Suppressor macrophage (primary cell): ENCODE data around the gene ATP1B2.
"Not testable (repeated sequence)": the region's sequence is repeated elsewhere in the genome, so short reads cannot be mapped to it uniquely, and the experiment has no call there.

Experiments
- DNase-seq, 4 experiments: peaks; one replicate each; pipeline ENCODE4 v3.0.0-alpha.2; 2020 to 2022
- total RNA-seq, 17 experiments: gene quantifications; one replicate each; lab custom pipeline; 2026; ENCODE audit warnings: mixed read lengths in 6 of 17, inconsistent platforms in 3 of 17; lab: John Stamatoyannopoulos, UW

ATP1B2 gene
- total RNA-seq = 0 to 1.9 (median 0.04) reads per million in 17 experiments

GRCh38 chr17:7650509-7651096, at the start of gene ATP1B2:
ATP1B2 (plus strand) TSS chr17:7650926; CDS start chr17:7651519, 593 bp downstream.
- peak; percentile 44 to 71 (median 62) for DNase-seq

DNA sequence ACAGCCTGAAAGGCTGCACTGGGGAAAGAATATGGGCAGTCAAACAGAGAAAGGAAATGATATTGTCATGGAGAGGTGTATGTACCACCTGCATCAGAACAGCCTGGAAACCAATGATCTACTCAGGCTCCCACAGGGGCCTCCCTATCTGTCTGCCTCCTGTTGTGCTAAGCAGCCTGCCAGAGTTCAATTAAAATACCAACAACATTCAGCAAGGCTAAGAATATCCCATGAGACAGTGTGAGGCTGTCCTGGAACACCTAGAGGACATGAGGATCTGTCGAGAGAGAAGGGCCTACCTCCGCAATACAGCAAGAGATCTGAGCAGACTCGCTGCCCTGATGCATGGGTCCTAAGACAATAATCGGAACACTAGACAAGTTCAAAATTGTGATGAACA, 44.4 kb upstream of the ATP1B2 start:
- DNase-seq = no peak

GRCh38 chr17:7610641-7611040, 40.1 kb upstream of the ATP1B2 start:
- no peak for DNase-seq

DNA sequence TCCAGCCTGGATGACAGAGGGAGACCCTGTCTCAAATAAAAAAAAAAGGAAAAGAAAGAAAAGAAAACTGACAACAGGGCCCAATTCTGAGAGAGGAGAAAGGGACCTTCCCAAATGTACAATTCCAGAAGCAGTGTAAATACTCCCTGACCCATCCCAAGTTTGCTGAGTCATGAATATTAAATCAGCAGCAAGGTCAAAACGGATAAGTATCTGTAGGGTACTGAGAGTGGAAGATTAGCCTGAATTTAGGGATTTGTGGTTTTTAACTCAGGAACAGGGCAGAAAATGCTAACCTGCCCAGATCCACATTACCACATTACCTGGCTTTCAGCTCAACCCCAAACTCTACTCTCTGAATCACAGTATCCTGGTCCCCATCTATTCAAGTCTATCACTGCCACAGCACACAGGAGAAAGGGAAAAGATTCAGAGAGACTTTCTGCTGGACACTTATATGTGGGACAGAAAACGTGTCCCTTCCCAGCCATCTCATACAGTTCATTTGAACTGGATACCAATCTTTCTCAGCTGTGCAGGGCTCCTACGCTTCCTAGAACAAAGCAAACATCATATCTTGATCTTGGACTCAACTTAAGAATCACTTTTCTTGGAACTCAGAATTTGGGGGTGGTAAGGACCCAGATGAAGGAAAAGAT, 39.0 kb upstream of the ATP1B2 start:
- DNase-seq = no peak

DNA sequence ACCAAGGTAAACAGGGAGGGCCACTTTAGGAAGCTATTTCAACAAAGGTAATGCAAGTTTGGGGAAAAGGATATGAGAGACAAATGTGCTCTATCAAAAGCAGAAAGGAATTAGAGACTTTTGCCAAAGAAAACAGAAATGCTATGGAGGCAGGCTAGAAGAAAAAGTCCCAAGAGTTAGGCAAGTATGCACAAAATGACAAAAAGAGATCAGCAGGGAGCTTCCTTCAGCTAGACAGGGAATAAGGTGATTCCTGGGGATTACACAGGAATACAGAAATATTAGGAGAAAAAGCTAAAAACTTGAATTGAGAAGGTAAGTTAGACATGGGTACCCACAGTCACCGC, 38.5 kb upstream of the ATP1B2 start:
- no peak for DNase-seq

- no peak for DNase-seq
These were observed 36.8 kb upstream of the ATP1B2 start for GRCh38 chr17:7613769-7614424.

DNA sequence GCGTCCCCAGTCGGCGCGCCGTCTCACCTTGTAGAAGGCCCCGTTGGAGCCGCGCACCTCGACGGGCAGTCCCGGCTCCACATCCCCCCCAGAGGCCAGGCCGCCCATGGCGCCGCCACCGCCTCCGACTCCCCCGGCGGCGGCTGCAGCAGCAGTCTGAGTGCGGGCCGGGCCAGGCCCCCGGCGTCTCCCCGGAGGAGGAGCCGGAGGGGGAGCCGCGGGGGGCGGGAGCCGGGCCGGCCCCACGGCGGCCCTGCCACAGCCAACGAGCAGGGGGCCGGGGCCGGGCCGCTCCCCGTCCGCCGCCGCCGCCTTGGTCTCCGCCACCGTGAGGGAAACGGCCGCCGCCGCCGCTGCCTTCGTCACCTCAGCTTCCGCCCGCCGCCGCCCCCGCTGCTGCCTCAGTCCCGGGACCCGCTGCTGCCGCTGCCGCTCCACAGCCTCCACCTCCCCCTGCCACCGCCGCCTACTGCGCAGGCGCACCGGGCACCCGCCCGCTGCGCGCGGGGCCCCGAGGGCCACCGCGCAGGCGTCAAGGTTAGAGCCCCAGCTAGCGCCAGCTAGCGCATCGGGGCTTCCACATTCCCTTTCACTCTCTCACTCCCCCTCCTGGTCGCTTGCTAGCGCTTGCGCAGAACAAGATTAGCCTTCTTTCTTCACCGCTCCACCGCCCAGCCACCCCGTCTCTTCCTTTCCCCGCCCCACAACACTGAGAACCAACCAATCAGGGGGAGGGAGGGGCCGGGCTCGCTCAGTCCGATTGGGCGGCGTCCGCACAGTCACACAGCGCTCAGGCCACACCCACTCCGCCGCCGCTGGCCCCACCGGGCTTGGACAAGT, 36.1 kb upstream of the ATP1B2 start, which contains the start of gene FXR2:
Gene FXR2 (minus strand): TSS at position 473 of the 840 bp plus-strand sequence. CDS start 365 bp downstream, at position 108.
- peak; percentile 99 to 100 (median 100) for DNase-seq

GRCh38 chr17:7615265-7615747, 35.4 kb upstream of the ATP1B2 start:
- DNase-seq = no peak

DNA sequence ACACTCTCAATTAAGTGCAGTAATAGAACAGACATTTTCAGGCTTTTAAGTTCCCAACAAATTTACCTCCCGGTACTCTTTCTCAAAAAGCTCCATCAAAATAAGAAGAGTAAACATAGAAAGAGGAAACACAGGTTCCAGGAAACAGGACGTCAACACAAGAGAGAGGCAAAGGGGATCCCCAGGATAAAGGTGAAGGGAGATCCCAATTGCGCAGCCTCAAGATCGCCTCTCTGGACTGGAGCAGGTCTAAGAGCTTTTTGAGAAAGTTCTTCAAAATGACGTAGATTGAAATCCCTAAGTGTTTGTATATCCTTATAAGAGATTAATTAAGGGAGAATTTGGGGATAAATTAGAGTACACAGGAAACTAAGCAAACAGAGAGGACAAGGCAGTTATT, 32.1 kb upstream of the ATP1B2 start:
- no peak for DNase-seq

- no peak for DNase-seq
These were observed 29.9 kb upstream of the ATP1B2 start for GRCh38 chr17:7620835-7621234.

- no peak for DNase-seq
These were observed 27.1 kb upstream of the ATP1B2 start for GRCh38 chr17:7623661-7624060.

DNA sequence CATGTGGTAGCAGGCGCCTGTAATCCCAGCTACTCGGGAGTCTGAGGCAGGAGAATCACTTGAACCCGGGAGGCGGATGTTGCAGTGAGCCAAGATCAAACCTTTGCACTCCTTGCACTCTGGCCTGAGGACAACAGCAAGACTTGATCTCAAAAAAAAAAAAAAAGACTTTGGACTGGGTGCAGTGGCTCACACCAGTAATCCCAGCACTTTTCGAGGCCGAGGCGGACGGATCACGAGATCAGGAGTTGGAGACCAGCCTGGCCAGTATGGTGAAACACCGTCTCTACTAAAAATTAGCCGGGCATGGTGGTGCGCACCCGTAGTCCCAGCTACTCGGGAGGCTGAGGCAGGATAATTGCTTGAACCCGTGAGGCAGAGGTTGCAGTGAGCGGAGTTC, 25.0 kb upstream of the ATP1B2 start:
- DNase-seq = not testable (repeated sequence)

GRCh38 chr17:7626307-7626706, 24.4 kb upstream of the ATP1B2 start:
- peak; percentile 82 to 90 (median 90) for DNase-seq

DNA sequence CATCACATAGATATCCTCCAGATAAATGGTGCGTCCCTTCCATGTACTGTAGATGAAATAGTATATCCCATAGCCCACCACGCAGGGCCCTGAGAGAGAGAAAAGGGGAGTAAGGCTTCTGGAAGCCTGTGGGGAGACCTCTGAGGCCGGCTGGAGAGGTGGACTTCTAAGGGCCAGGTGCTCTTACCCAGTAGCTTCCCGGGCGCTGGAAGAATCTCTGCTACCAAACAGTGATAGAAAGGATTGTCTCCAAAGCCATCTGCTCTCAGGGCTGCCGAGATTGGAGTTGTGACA, 23.8 kb upstream of the ATP1B2 start:
- no peak for DNase-seq

- peak; percentile 91 to 96 (median 94) for DNase-seq
These were observed 23.2 kb upstream of the ATP1B2 start, which contains the start of gene SAT2 for GRCh38 chr17:7627250-7628121. SAT2 (minus strand) TSS chr17:7627821; CDS start chr17:7627635, 186 bp downstream.

DNA sequence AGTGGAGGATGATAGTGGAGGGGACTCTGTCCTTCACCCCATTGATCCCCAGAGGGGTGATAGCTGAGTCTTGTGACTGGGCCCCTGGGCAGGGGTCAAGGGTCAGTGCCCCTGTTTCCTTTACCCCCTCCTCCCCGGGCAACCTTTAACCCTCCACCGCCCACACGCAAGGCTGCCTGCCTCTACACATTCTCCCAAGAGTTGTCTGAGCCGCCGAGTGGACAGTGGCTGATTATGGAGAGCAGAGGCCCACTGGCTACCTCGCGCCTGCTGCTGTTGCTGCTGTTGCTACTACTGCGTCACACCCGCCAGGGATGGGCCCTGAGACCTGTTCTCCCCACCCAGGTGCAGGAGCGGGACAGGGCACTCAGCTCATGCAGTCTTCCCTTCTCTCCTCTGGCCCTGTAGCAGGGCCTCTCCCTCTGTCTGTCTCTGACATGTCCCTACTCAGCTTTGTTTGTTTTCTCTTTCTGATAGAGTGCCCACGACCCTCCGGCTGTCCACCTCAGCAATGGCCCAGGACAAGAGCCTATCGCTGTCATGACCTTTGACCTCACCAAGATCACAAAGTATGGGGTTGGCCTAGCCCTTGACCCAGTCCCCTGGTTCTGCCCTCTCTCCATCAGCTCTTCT, 20.7 kb upstream of the ATP1B2 start, which contains the start of gene SHBG:
Gene SHBG (plus strand): TSS at position 197 of the 633 bp plus-strand sequence. CDS start 38 bp downstream, at position 235.
- DNase-seq = no peak

DNA sequence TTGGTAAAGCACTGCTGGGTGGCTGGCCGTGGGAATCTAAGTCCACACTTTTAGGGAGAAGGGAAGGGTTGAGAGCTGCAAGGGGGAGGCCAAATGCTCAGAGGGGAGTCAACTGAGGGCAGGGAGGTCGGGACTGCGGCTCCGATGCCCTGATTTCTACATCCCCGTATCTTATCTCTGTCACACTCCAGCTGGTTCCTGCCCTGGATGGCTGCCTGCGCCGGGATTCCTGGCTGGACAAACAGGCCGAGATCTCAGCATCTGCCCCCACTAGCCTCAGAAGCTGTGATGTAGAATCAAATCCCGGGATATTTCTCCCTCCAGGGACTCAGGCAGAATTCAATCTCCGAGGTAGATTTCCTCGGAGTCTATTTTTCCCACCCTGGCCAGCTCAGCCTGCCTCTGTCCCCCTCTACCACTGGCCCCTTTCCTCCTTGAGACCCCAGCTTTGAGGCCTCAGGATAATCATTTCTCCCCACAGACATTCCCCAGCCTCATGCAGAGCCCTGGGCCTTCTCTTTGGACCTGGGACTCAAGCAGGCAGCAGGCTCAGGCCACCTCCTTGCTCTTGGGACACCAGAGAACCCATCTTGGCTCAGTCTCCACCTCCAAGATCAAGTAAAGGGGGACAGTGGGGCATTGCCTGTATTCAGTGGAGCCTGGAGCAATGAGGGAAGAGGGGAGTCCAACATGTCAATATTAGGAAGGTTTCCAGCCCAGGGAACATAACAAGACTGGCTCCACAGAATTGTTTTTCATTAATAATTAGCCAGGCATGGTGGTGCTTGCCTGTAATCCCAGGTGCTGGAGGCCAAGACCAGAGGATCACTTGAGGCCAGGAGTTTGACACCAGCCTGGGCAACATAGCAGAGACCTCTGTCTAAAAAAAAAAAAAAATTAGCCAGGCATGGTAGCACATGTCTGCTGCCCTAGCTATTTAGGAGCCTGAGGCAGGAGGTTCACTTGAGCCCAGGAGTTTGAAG, 19.0 kb upstream of the ATP1B2 start:
- DNase-seq = no peak

- DNase-seq = peak; percentile 66 to 82 (median 74)
These were observed 18.2 kb upstream of the ATP1B2 start for GRCh38 chr17:7632492-7632894.

DNA sequence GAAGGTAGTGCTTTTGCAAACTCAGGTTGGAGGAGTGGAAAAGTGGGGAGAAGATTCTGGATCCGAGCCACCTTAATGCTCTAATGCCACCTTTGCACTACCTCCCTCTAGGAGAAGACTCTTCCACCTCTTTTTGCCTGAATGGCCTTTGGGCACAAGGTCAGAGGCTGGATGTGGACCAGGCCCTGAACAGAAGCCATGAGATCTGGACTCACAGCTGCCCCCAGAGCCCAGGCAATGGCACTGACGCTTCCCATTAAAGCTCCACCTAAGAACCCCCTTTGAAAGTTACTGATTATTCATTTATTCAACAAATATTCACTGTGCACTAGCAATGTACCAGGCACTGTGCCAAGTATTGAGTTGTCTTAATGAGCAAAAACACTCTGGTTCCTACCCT, 17.6 kb upstream of the ATP1B2 start:
- no peak for DNase-seq

GRCh38 chr17:7634384-7634783, 16.3 kb upstream of the ATP1B2 start:
- DNase-seq = peak; percentile 38 to 60 (median 48)
